HepG2 (cell line): ENCODE measurements around the gene EIF5A. TPM values are rescaled to one million over a fixed set of nuclear protein-coding genes. Genes with fewer than 3 reads are reported as not detected.

Experiments used
- AKAP8 ChIP-seq: sonication (generic); formaldehyde crosslinking; IDR thresholded peaks from 2 replicates; pipeline ENCODE4 v1.5.1; 2020; ENCODE audit warnings: mild to moderate bottlenecking, missing genetic modification reagents
- ATAD3A ChIP-seq: sonication (generic); formaldehyde crosslinking; IDR thresholded peaks from 2 replicates; pipeline ENCODE4 v1.4.0; 2020; ENCODE audit warnings: missing genetic modification reagents
- CENPX ChIP-seq: sonication (generic); formaldehyde crosslinking; IDR thresholded peaks from 2 replicates; pipeline ENCODE4 v1.9.0; 2021; ENCODE audit warnings: mild to moderate bottlenecking, missing genetic modification reagents, moderate library complexity
- LRRFIP1 ChIP-seq: sonication (generic); formaldehyde crosslinking; conservative IDR thresholded peaks from 2 replicates; pipeline ENCODE4 v1.4.0; 2020; ENCODE audit warnings: missing genetic modification reagents
- MED13 ChIP-seq: sonication (generic); formaldehyde crosslinking; IDR thresholded peaks from 2 replicates; pipeline ENCODE4 v1.5.0; 2020; ENCODE audit warnings: missing genetic modification reagents
- MXD3 ChIP-seq: IDR thresholded peaks from 2 replicates; pipeline ENCODE4 v1.6.1; 2016; ENCODE audit warnings: mild to moderate bottlenecking, missing biosample characterization, missing genetic modification reagents
- PHF21A ChIP-seq: sonication (generic); formaldehyde crosslinking; IDR thresholded peaks from 2 replicates; pipeline ENCODE4 v1.5.0; 2020; ENCODE audit warnings: mild to moderate bottlenecking, missing genetic modification reagents
- SMC3 ChIP-seq: IDR thresholded peaks from 2 replicates; pipeline ENCODE4 v1.6.1; 2011; ENCODE audit warnings: low read length, improper control_type of control experiment
- ZMAT5 ChIP-seq: sonication (generic); formaldehyde crosslinking; IDR thresholded peaks from 2 replicates; pipeline ENCODE4 v1.5.0; 2020; ENCODE audit warnings: mild to moderate bottlenecking, low read depth, missing genetic modification reagents, borderline replicate concordance
- ZNF280D ChIP-seq: sonication (generic); formaldehyde crosslinking; IDR thresholded peaks from 2 replicates; pipeline ENCODE4 v1.5.1; 2020; ENCODE audit warnings: mild to moderate bottlenecking, missing genetic modification reagents
- ZNF724P ChIP-seq: sonication (generic); formaldehyde crosslinking; IDR thresholded peaks from 2 replicates; pipeline ENCODE4 v1.8.0; 2022; ENCODE audit warnings: missing genetic modification reagents, borderline replicate concordance
- ZNF770 ChIP-seq: sonication (generic); formaldehyde crosslinking; IDR thresholded peaks from 2 replicates; pipeline ENCODE4 v1.5.0; 2020; ENCODE audit warnings: mild to moderate bottlenecking, missing genetic modification reagents
- ZNF800 ChIP-seq: sonication (generic); formaldehyde crosslinking; IDR thresholded peaks from 2 replicates; pipeline ENCODE4 v1.4.0; 2020; ENCODE audit warnings: missing genetic modification reagents
- ZNF883 ChIP-seq: sonication (generic); formaldehyde crosslinking; IDR thresholded peaks from 2 replicates; pipeline ENCODE4 v1.5.1; 2020; ENCODE audit warnings: mild to moderate bottlenecking, missing genetic modification reagents; ENCODE audit errors: not compliant biosample characterization
- ZSCAN12 ChIP-seq: sonication (generic); formaldehyde crosslinking; IDR thresholded peaks from 2 replicates; pipeline ENCODE4 v1.9.0; 2021; ENCODE audit warnings: mild to moderate bottlenecking, missing genetic modification reagents
- ZSCAN5A ChIP-seq: sonication (generic); formaldehyde crosslinking; IDR thresholded peaks from 2 replicates; pipeline ENCODE4 v1.8.0; 2022; ENCODE audit warnings: mild to moderate bottlenecking, missing genetic modification reagents, borderline replicate concordance
- polyA plus RNA-seq, 8 experiments: library from polyadenylated mRNA; depleted of rRNA in 3 of 8; stranded (reverse) in 7 of 8; unstranded in 1 of 8; fragments of >200 nt; fragmentation: Illumina TruSeq in 4 of 8; extraction: Trizol in 4 of 8; gene quantifications; 2 replicates each; pipeline versions ENCODE4 v1.2.1 to v1.2.3, GENCODE V29; 2011 to 2016; ENCODE audit warnings: low read depth in 4 of 8, missing spikeins in 1 of 8, mixed read lengths in 1 of 8; ENCODE audit not compliant: insufficient read depth in 1 of 8
- total RNA-seq, 5 experiments: library from RNA; depleted of rRNA; stranded (reverse); fragments of >200 nt; fragmentation: Illumina TruSeq; extraction: Trizol; gene quantifications; 2 replicates each; pipeline ENCODE4 v1.2.3, GENCODE V29; 2016; ENCODE audit warnings: low read depth in 1 of 5

Gene EIF5A
- total and polyA plus RNA-seq, 2 of the 13 experiments (the other 11 are each of a cell fraction or from before 2014, with no cell fraction given): 319 to 337 TPM

GRCh38 chr17:7281953-7282751, 25.3 kb upstream of the EIF5A start (continued):
- TF ChIP-seq ZNF770 (no peak), CENPX (CRISPR knock-in tag) (no peak), ZNF280D (CRISPR knock-in tag) (no peak), ZSCAN5A (no peak), ZSCAN12 (no peak), ATAD3A (no peak), MED13 (CRISPR knock-in tag) (0 out of 2 replicates have a peak, but pooled peaks have one; percentile 26), ZNF724P (no peak), PHF21A (CRISPR knock-in tag) (no peak), SMC3 (no peak), ZNF800 (CRISPR knock-in tag) (no peak), MXD3 (CRISPR knock-in tag) (0 out of 2 replicates have a peak, but pooled peaks have one; percentile 16), AKAP8 (CRISPR knock-in tag) (no peak), LRRFIP1 (CRISPR knock-in tag) (no peak), ZNF883 (CRISPR knock-in tag) (no peak), ZMAT5 (no peak)
